ENCODE results near the gene IL34.

IL34 gene

GRCh38 chr16:70703835-70704381 lies 57.5 kb downstream of the IL34 start:
- Mint-ChIP-seq H3K27ac (peak overlapping the region; percentile 56), H3K4me3 (no peak overlapping the region), H3K9me3 (no peaks in the 10 kb centered on the region), H3K4me1 (peaks cover 10% of the 10 kb centered on the region), H3K36me3 (peaks cover 20% of the 10 kb centered on the region)
- no peak for ATAC-seq
- DNase-seq (ENCODE audit: low spot score in 2 of 2), result no peak

GRCh38 chr16:70704586-70704985 lies 58.2 kb downstream of the IL34 start:
- Mint-ChIP-seq H3K4me3 (no peak overlapping the region), H3K36me3 (peaks cover 15% of the 10 kb centered on the region), H3K9me3 (no peaks in the 10 kb centered on the region), H3K4me1 (peaks cover 6% of the 10 kb centered on the region), H3K27ac (peak overlapping the region; percentile 56)
- DNase-seq (ENCODE audit: low spot score in 2 of 2), result no peak
- ATAC-seq, result no peak

GRCh38 chr16:70705056-70705455 lies 58.7 kb downstream of the IL34 start:
- Mint-ChIP-seq H3K9me3 (no peaks in the 10 kb centered on the region), H3K4me3 (no peak overlapping the region), H3K36me3 (peaks cover 15% of the 10 kb centered on the region), H3K4me1 (peaks cover 6% of the 10 kb centered on the region), H3K27ac (no peak overlapping the region)
- DNase-seq (ENCODE audit: low spot score in 2 of 2) (no peak), ATAC-seq (no peak)

GRCh38 chr16:70706948-70707465 lies 60.6 kb downstream of the IL34 start:
- peak overlapping the region; percentile 69 for H3K27ac Mint-ChIP-seq
- no peaks in the 10 kb centered on the region for H3K9me3 Mint-ChIP-seq
- DNase-seq (ENCODE audit: low spot score in 2 of 2) (no peak), ATAC-seq (no peak)
- H3K36me3 Mint-ChIP-seq, result peaks cover 14% of the 10 kb centered on the region
- H3K4me3 Mint-ChIP-seq, result no peak overlapping the region
- H3K4me1 Mint-ChIP-seq, result peaks cover 5% of the 10 kb centered on the region

GRCh38 chr16:70708366-70709246 lies 62.2 kb downstream of the IL34 start:
- Mint-ChIP-seq H3K4me1 (peaks cover 5% of the 10 kb centered on the region), H3K27ac (peak overlapping the region; percentile 40), H3K4me3 (no peak overlapping the region), H3K9me3 (no peaks in the 10 kb centered on the region), H3K36me3 (peaks cover 7% of the 10 kb centered on the region)
- ATAC-seq, result no peak
- no peak for DNase-seq (ENCODE audit: low spot score in 2 of 2)

GRCh38 chr16:70709457-70709856 lies 63.1 kb downstream of the IL34 start:
- DNase-seq (ENCODE audit: low spot score in 2 of 2) (no peak), ATAC-seq (no peak)
- H3K4me1 Mint-ChIP-seq, result peaks cover 5% of the 10 kb centered on the region
- no peaks in the 10 kb centered on the region for H3K9me3 Mint-ChIP-seq
- H3K4me3 Mint-ChIP-seq, result no peak overlapping the region
- H3K27ac Mint-ChIP-seq, result peak overlapping the region; percentile 37
- peaks cover 7% of the 10 kb centered on the region for H3K36me3 Mint-ChIP-seq

- ATAC-seq (no peak), DNase-seq (ENCODE audit: low spot score in 2 of 2) (no peak)
- Mint-ChIP-seq H3K4me3 (no peak overlapping the region), H3K27ac (no peak overlapping the region), H3K9me3 (no peaks in the 10 kb centered on the region), H3K36me3 (peaks cover 7% of the 10 kb centered on the region), H3K4me1 (peaks cover 5% of the 10 kb centered on the region)
Observed at GRCh38 chr16:70709942-70710341, 63.6 kb downstream of the IL34 start.
